GM19035 (cell line): Measurements from ENCODE around the gene PRKAR2B.
"Not testable (repeated sequence)": the region's sequence is repeated elsewhere in the genome, so short reads cannot be mapped to it uniquely, and the experiment has no call there.

ENCODE experiments used
- ATAC-seq: cut with Tn5 transposase; IDR thresholded peaks from one replicate; pipeline ENCODE4 v1.9.1; 2021; ENCODE audit not compliant: unreplicated experiment

Gene PRKAR2B

GRCh38 chr7:107152011-107152410 is 107.5 kb downstream of the PRKAR2B start:
- ATAC-seq: no peak

GRCh38 chr7:107154826-107155225 is 110.3 kb downstream of the PRKAR2B start:
- ATAC-seq: no peak

- not testable (repeated sequence) for ATAC-seq
Observed at GRCh38 chr7:107155726-107156125, 111.2 kb downstream of the PRKAR2B start.

- ATAC-seq: no peak
Observed at GRCh38 chr7:107157091-107157490, 112.6 kb downstream of the PRKAR2B start.

- no peak for ATAC-seq
Observed at GRCh38 chr7:107158028-107158427, 113.5 kb downstream of the PRKAR2B start.

- ATAC-seq: no peak
Observed at GRCh38 chr7:107160389-107160788, 115.9 kb downstream of the PRKAR2B start.

GRCh38 chr7:107161415-107161814 is 116.9 kb downstream of the PRKAR2B start:
- no peak for ATAC-seq

- no peak for ATAC-seq
Observed at GRCh38 chr7:107162475-107162874, 118.0 kb downstream of the PRKAR2B start.

- ATAC-seq: no peak
Observed at GRCh38 chr7:107164092-107164491, 119.6 kb downstream of the PRKAR2B start.

- ATAC-seq: no peak
Observed at GRCh38 chr7:107165341-107165740, 120.8 kb downstream of the PRKAR2B start.

GRCh38 chr7:107166736-107167426 is 122.4 kb downstream of the PRKAR2B start:
- ATAC-seq: no peak

- no peak for ATAC-seq
Observed at GRCh38 chr7:107167483-107168232, 123.2 kb downstream of the PRKAR2B start.

- ATAC-seq: peak; percentile 88
Observed at GRCh38 chr7:107168233-107169119, 124.0 kb downstream of the PRKAR2B start, which contains the start of gene HBP1. TSS of gene HBP1 (plus strand) at chr7:107169003. CDS start at chr7:107179894, 10,891 bp downstream.

GRCh38 chr7:107169120-107170050 is 124.9 kb downstream of the PRKAR2B start:
- ATAC-seq: peak; percentile 25

GRCh38 chr7:107170051-107170915 is 125.8 kb downstream of the PRKAR2B start:
- no peak for ATAC-seq

- ATAC-seq: no peak
Observed at GRCh38 chr7:107171496-107171895, 127.0 kb downstream of the PRKAR2B start.

- ATAC-seq: no peak
Observed at GRCh38 chr7:107172276-107173032, 127.9 kb downstream of the PRKAR2B start.

- ATAC-seq: no peak
Observed at GRCh38 chr7:107173191-107173590, 128.7 kb downstream of the PRKAR2B start.
